HFFc6 (cell line): Measurements from ENCODE around the gene ADARB1. TPM values are rescaled to one million over a fixed set of nuclear protein-coding genes. Genes with fewer than 3 reads are reported as not detected.

ENCODE experiments used
- DNase-seq: peaks from one replicate; pipeline ENCODE4 v3.0.0-alpha.2; 2018
- H3K27ac Mint-ChIP-seq: 2 replicates; pipeline ENCODE4 v1.8.0; 2020; ENCODE audit warnings: mild to moderate bottlenecking, mixed read lengths
- H3K27me3 Mint-ChIP-seq: 2 replicates; pipeline ENCODE4 v1.8.0; 2021; ENCODE audit warnings: mild to moderate bottlenecking, moderate library complexity, mixed read lengths; ENCODE audit not compliant: insufficient read depth
- H3K36me3 Mint-ChIP-seq: 2 replicates; pipeline ENCODE4 v1.8.0; 2021; ENCODE audit warnings: low read depth, mixed read lengths
- H3K4me1 Mint-ChIP-seq: 2 replicates; pipeline ENCODE4 v1.8.0; 2020; ENCODE audit warnings: low read depth, mixed read lengths
- H3K4me3 Mint-ChIP-seq: 2 replicates; pipeline ENCODE4 v1.8.0; 2020; ENCODE audit warnings: mild to moderate bottlenecking, moderate library complexity, mixed read lengths
- H3K9me3 Mint-ChIP-seq: 2 replicates; pipeline ENCODE4 v1.8.0; 2020; ENCODE audit warnings: mild to moderate bottlenecking, mixed read lengths
- total RNA-seq, 6 experiments: library from RNA; stranded (reverse); fragmentation: NEBNext Ultra II Directional; extraction: Animal tissue kit (Norgen Biotek cat#: 25700); gene quantifications; 2 replicates in 1 of 6; 3 replicates in 5 of 6; pipeline ENCODE4 v1.2.3, GENCODE V29; 2021
- TF ChIP-seq, protein P1 (sequence below): fragments of 200-600 bp; sonication (generic); IDR thresholded peaks from 2 replicates; pipeline ENCODE4 v1.5.0; 2021; ENCODE audit warnings: antibody characterized with exemption, mild to moderate bottlenecking

The ADARB1 gene
- total RNA-seq, 6 experiments from 2014 or later: 1.7 to 3.2 (median 2.2) TPM

DNA sequence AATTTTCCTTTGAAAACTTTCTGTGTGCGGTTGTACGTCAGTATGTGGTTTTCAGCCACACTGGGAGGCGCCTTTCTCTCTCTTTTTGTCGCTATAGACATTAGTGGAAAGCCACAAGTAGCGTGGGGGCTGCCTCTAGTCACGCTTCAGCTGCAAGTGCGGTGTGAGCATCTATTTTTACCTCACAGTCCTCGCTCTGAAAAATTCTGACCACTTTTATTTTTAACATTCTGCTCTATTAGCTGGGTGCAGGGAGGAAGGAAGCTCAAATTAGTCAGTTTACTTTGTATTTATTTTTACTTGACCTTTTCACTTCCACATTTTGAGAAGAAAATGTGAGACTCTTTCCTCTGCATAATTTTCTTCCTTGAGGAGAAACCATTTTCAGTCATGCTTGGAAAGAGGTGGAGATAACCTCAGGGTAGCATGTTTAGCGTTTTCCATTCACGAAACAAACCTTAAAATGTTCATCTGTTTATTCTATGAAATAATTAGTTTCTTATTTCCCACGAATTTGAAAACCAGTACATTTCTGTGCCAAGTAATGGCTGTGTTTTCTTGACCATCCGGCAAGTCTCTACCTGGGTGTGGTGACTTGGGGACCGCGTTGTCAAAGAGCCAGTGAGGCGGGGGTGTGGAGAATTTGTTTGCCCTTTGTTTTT lies 35.6 kb downstream of the ADARB1 start:
- DNase-seq: no peak
- no peak overlapping the region for H3K4me3 Mint-ChIP-seq
- TF ChIP-seq, protein P1, sequence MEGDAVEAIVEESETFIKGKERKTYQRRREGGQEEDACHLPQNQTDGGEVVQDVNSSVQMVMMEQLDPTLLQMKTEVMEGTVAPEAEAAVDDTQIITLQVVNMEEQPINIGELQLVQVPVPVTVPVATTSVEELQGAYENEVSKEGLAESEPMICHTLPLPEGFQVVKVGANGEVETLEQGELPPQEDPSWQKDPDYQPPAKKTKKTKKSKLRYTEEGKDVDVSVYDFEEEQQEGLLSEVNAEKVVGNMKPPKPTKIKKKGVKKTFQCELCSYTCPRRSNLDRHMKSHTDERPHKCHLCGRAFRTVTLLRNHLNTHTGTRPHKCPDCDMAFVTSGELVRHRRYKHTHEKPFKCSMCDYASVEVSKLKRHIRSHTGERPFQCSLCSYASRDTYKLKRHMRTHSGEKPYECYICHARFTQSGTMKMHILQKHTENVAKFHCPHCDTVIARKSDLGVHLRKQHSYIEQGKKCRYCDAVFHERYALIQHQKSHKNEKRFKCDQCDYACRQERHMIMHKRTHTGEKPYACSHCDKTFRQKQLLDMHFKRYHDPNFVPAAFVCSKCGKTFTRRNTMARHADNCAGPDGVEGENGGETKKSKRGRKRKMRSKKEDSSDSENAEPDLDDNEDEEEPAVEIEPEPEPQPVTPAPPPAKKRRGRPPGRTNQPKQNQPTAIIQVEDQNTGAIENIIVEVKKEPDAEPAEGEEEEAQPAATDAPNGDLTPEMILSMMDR: no peak
- peaks cover 13% of the 10 kb centered on the region for H3K4me1 Mint-ChIP-seq
- H3K27me3 Mint-ChIP-seq: peaks cover 9% of the 10 kb centered on the region
- no peak overlapping the region for H3K27ac Mint-ChIP-seq
- no peaks in the 10 kb centered on the region for H3K9me3 Mint-ChIP-seq
- H3K36me3 Mint-ChIP-seq: no peaks in the 10 kb centered on the region

- Mint-ChIP-seq H3K36me3 (no peaks in the 10 kb centered on the region), H3K27me3 (peaks cover 9% of the 10 kb centered on the region), H3K9me3 (no peaks in the 10 kb centered on the region), H3K27ac (no peak overlapping the region), H3K4me3 (no peak overlapping the region), H3K4me1 (peaks cover 13% of the 10 kb centered on the region)
- TF ChIP-seq, protein P1: no peak
- DNase-seq: no peak
Observed at GRCh38 chr21:45110873-45111624, 36.7 kb downstream of the ADARB1 start.

DNA sequence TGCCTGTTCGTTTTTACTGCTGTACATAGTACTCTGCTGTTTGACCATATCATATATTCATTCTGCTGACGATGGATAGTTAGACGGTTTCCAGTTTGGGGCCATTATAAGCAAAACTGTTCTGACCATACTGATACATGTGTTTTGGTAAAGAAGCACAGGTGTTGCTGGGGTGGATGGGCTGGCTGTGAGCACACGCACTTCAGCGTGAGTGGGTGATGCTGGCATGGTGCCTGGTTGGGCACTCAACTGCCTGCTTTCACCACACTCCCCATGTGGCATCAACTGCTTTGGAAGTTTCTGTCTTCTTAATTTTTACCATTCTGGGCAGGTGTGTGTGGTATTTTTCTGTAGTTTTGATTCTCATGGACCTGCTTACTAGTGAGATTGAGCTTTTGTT lies 37.3 kb downstream of the ADARB1 start:
- H3K36me3 Mint-ChIP-seq: no peaks in the 10 kb centered on the region
- TF ChIP-seq, protein P1: no peak
- no peaks in the 10 kb centered on the region for H3K9me3 Mint-ChIP-seq
- DNase-seq: no peak
- H3K4me1 Mint-ChIP-seq: peaks cover 13% of the 10 kb centered on the region
- no peak overlapping the region for H3K27ac Mint-ChIP-seq
- H3K4me3 Mint-ChIP-seq: no peak overlapping the region
- peaks cover 9% of the 10 kb centered on the region for H3K27me3 Mint-ChIP-seq

GRCh38 chr21:45112371-45112770 lies 38.0 kb downstream of the ADARB1 start:
- H3K27me3 Mint-ChIP-seq: peaks cover 9% of the 10 kb centered on the region
- H3K9me3 Mint-ChIP-seq: no peaks in the 10 kb centered on the region
- DNase-seq: no peak
- H3K36me3 Mint-ChIP-seq: no peaks in the 10 kb centered on the region
- H3K27ac Mint-ChIP-seq: no peak overlapping the region
- TF ChIP-seq, protein P1: no peak
- H3K4me1 Mint-ChIP-seq: peaks cover 13% of the 10 kb centered on the region
- no peak overlapping the region for H3K4me3 Mint-ChIP-seq

- no peak for DNase-seq
- no peaks in the 10 kb centered on the region for H3K9me3 Mint-ChIP-seq
- peaks cover 12% of the 10 kb centered on the region for H3K27me3 Mint-ChIP-seq
- H3K36me3 Mint-ChIP-seq: no peaks in the 10 kb centered on the region; the same call in 1 of the 2 replicates
- peaks cover 13% of the 10 kb centered on the region for H3K4me1 Mint-ChIP-seq
- H3K27ac Mint-ChIP-seq: no peak overlapping the region
- H3K4me3 Mint-ChIP-seq: no peak overlapping the region
- TF ChIP-seq, protein P1: no peak
Observed at GRCh38 chr21:45113543-45113942, 39.2 kb downstream of the ADARB1 start.
